Right cardiac atrium (tissue), 5 donors: ENCODE data around the gene UFSP1. TPM values are rescaled to one million over a fixed set of nuclear protein-coding genes. Genes with fewer than 3 reads are reported as not detected.
"Not testable (repeated sequence)": the region's sequence is repeated elsewhere in the genome, so short reads cannot be mapped to it uniquely, and the experiment has no call there.

Experiments used
- ATAC-seq, 2 donors: fragments of 200-7000 bp; cut with Tn5 transposase; one replicate each; pipeline versions ENCODE4 v1.8.0 to v1.9.1; 2020; ENCODE audit warnings: moderate library complexity in 2 of 2, mild to moderate bottlenecking in 1 of 2
- DNase-seq, 3 donors: peaks; one replicate each; pipeline ENCODE4 v3.0.0-alpha.2; 2020
- H3K27ac ChIP-seq: one replicate; pipeline ENCODE4 v1.5.1; 2013; ENCODE audit warnings: mild to moderate bottlenecking, low read length, control low read depth, moderate library complexity
- H3K27me3 ChIP-seq: one replicate; pipeline ENCODE4 v1.6.1; 2013; ENCODE audit not compliant: control insufficient read depth, insufficient read depth
- H3K4me1 ChIP-seq: one replicate; pipeline ENCODE4 v1.6.1; 2013; ENCODE audit warnings: low read length; ENCODE audit not compliant: control insufficient read depth, insufficient read depth
- H3K4me3 ChIP-seq: one replicate; pipeline ENCODE4 v1.5.1; 2013; ENCODE audit warnings: low read length, control low read depth
- H3K9me3 ChIP-seq: one replicate; pipeline ENCODE4 v1.6.1; 2013; ENCODE audit warnings: low read length; ENCODE audit not compliant: control insufficient read depth
- WGBS: extraction: QIAGEN DNeasy Blood & Tissue Kit; methylation state at CpG from one replicate; pipeline ENCODE4 v1.1.7; 2013; 5-methylcytosine and 5-hydroxymethylcytosine counted together
- intact Hi-C, 4 donors: fragments of 100-400 bp; cut with DNase I; formaldehyde crosslinking; loops; one replicate each; pipeline versions ENCODE4 v1.11.0 to v1.14.0; 2022 to 2023
- polyA plus RNA-seq: library from polyadenylated mRNA; stranded (reverse); fragments of 200-250 nt; gene quantifications from one replicate; pipeline ENCODE4 v1.2.3, GENCODE V29; 2013
- total RNA-seq, 4 donors: library from RNA; stranded (reverse); fragmentation: NEBNext Ultra II Directional; extraction: Animal tissue kit (Norgen Biotek cat#: 25700); gene quantifications; one replicate each; pipeline ENCODE4 v1.2.1, GENCODE V29; 2021
- donor health status: healthy with polysubstance abuse.
- donor health status: DM: no; HTN: yes; CAD: no.
- donor health status: DM: no; HTN: no; CAD: no.
- donor health status: DM: no; HTN: yes; CAD: no; lungs with severe emphysema.
- donor health status: DM: yes; HTN: yes; CAD: no.

UFSP1 gene
- total and polyA plus RNA-seq, 5 donors = 2.5 to 3.6 (median 3.2) TPM

GRCh38 chr7:100914208-100914878 lies 24.8 kb upstream of the UFSP1 start:
- H3K27ac ChIP-seq = no peak overlapping the region
- H3K27me3 ChIP-seq = no peaks in the 10 kb centered on the region
- intact Hi-C loops = no loop called here
- H3K4me3 ChIP-seq = no peak overlapping the region
- DNase-seq = no peak
- ATAC-seq = no peak
- WGBS = 84% methylated on average over 15 of the region's 15 CpGs
- H3K4me1 ChIP-seq = no peaks in the 10 kb centered on the region
- no peaks in the 10 kb centered on the region for H3K9me3 ChIP-seq

GRCh38 chr7:100911484-100911883 lies 22.0 kb upstream of the UFSP1 start:
- H3K27ac ChIP-seq = no peak overlapping the region
- no peaks in the 10 kb centered on the region for H3K4me1 ChIP-seq
- H3K4me3 ChIP-seq = no peak overlapping the region
- intact Hi-C loops = no loop called here
- H3K27me3 ChIP-seq = no peaks in the 10 kb centered on the region
- 88% methylated on average over 3 of the region's 3 CpGs for WGBS
- DNase-seq (no peak), ATAC-seq (no peak)
- H3K9me3 ChIP-seq = no peaks in the 10 kb centered on the region

GRCh38 chr7:100910443-100910842 lies 20.9 kb upstream of the UFSP1 start:
- H3K27ac ChIP-seq, ATAC-seq, intact Hi-C loops, H3K9me3 ChIP-seq, DNase-seq, H3K4me3 ChIP-seq, H3K27me3 ChIP-seq, H3K4me1 ChIP-seq: not testable (repeated sequence)
- 71% methylated on average over 7 of the region's 7 CpGs for WGBS

- no peak for DNase-seq
- intact Hi-C loops = no loop called here
- Histone ChIP-seq H3K9me3 (no peaks in the 10 kb centered on the region), H3K4me1 (no peaks in the 10 kb centered on the region), H3K4me3 (no peak overlapping the region), H3K27ac (no peak overlapping the region), H3K27me3 (no peaks in the 10 kb centered on the region)
- WGBS = 96% methylated on average over 5 of the region's 5 CpGs
- ATAC-seq = no peak
These were observed 19.0 kb upstream of the UFSP1 start for GRCh38 chr7:100908512-100908911.

GRCh38 chr7:100902638-100903037 lies 13.1 kb upstream of the UFSP1 start:
- DNase-seq = no peak
- 84% methylated on average over 7 of the region's 7 CpGs for WGBS
- Histone ChIP-seq H3K4me3 (no peak overlapping the region), H3K27ac (no peak overlapping the region), H3K4me1 (no peaks in the 10 kb centered on the region), H3K27me3 (no peaks in the 10 kb centered on the region), H3K9me3 (no peaks in the 10 kb centered on the region)
- no peak for ATAC-seq
- intact Hi-C loops = no loop called here

- Histone ChIP-seq H3K4me1 (no peaks in the 10 kb centered on the region), H3K4me3 (no peak overlapping the region), H3K27me3 (no peaks in the 10 kb centered on the region), H3K9me3 (no peaks in the 10 kb centered on the region), H3K27ac (no peak overlapping the region)
- WGBS = 73% methylated on average over 5 of the region's 5 CpGs
- no peak for DNase-seq
- intact Hi-C loops = no loop called here
- ATAC-seq = no peak
These were observed 12.4 kb upstream of the UFSP1 start for GRCh38 chr7:100901921-100902332.

- H3K4me3 ChIP-seq = no peak overlapping the region
- no peaks in the 10 kb centered on the region for H3K9me3 ChIP-seq
- no peaks in the 10 kb centered on the region for H3K27me3 ChIP-seq
- no peak overlapping the region for H3K27ac ChIP-seq
- 84% methylated on average over 2 of the region's 2 CpGs for WGBS
- DNase-seq = no peak
- no peak for ATAC-seq
- H3K4me1 ChIP-seq = no peaks in the 10 kb centered on the region
- intact Hi-C loops = no loop called here
These were observed 11.5 kb upstream of the UFSP1 start for GRCh38 chr7:100900978-100901377.

GRCh38 chr7:100899432-100899831 lies 9.9 kb upstream of the UFSP1 start:
- H3K9me3 ChIP-seq = no peaks in the 10 kb centered on the region
- WGBS = 88% methylated on average over 5 of the region's 5 CpGs
- no peak overlapping the region for H3K4me3 ChIP-seq
- DNase-seq (no peak), ATAC-seq (no peak)
- H3K27me3 ChIP-seq = no peaks in the 10 kb centered on the region
- H3K4me1 ChIP-seq = no peaks in the 10 kb centered on the region
- no peak overlapping the region for H3K27ac ChIP-seq
- intact Hi-C loops = loop anchor here in 3 of 4 donors (5.0 to 10.0 kb wide), 3 partner anchors 158 to 265 kb away; partner anchors contain the start of gene VGF (in 1 of the 3)

- H3K9me3 ChIP-seq = no peaks in the 10 kb centered on the region
- no peak overlapping the region for H3K27ac ChIP-seq
- intact Hi-C loops = loop anchor here (2.0 to 10.0 kb wide), 4 partner anchors 159 to 267 kb away; partner anchors contain the start of gene VGF (in 1 of the 4)
- H3K4me3 ChIP-seq = no peak overlapping the region
- WGBS = 60% methylated on average over 13 of the region's 13 CpGs
- H3K27me3 ChIP-seq = no peaks in the 10 kb centered on the region
- ATAC-seq (no peak), DNase-seq (no peak)
- H3K4me1 ChIP-seq = no peaks in the 10 kb centered on the region
These were observed 8.4 kb upstream of the UFSP1 start for GRCh38 chr7:100897772-100898454.

- DNase-seq (peak; percentile 71 to 82 (median 79)), ATAC-seq (peak; percentile 39 to 40)
- Histone ChIP-seq H3K9me3 (no peaks in the 10 kb centered on the region), H3K27me3 (no peaks in the 10 kb centered on the region), H3K4me1 (no peaks in the 10 kb centered on the region), H3K4me3 (peak overlapping the region; percentile 29), H3K27ac (no peak overlapping the region)
- intact Hi-C loops = loop anchor here (2.0 to 10.0 kb wide), 4 partner anchors 160 to 268 kb away; partner anchors contain the start of gene VGF (in 1 of the 4)
- 2% methylated on average over 95 of the region's 95 CpGs for WGBS
These were observed 7.5 kb upstream of the UFSP1 start for GRCh38 chr7:100896732-100897608.
